ENCODE results near the gene COA3. TPM values are rescaled to one million over a fixed set of nuclear protein-coding genes. Genes with fewer than 3 reads are reported as not detected.

COA3 gene
- total and polyA plus RNA-seq, 2 experiments from 2014 or later = 84.1 to 275 TPM

GRCh38 chr17:42797067-42798007 lies 1.2 kb downstream of the COA3 start:
- Histone ChIP-seq H3K4me1 (ENCODE audit: low read depth) (no peaks in the 10 kb centered on the region), H3K27ac (no peak overlapping the region), H3K4me3 (peak overlapping the region; percentile 72), H3K36me3 (no peaks in the 10 kb centered on the region), H3K27me3 (peaks cover 4% of the 10 kb centered on the region), H3K9me3 (ENCODE audit: low read depth) (no peaks in the 10 kb centered on the region)
- no peak for TF ChIP-seq CTCF (IDR thresholded peaks at IDR 0.05; ENCODE audit: low read depth, low read length)
- no peak for DNase-seq (ENCODE audit: low read depth in 1 of 2, low spot score in 1 of 2)

- H3K27me3 ChIP-seq = no peaks in the 10 kb centered on the region
- no peak for DNase-seq (ENCODE audit: low read depth in 1 of 2, low spot score in 1 of 2)
- H3K36me3 ChIP-seq = no peaks in the 10 kb centered on the region
- TF ChIP-seq CTCF (IDR thresholded peaks at IDR 0.05; ENCODE audit: low read depth, low read length) = no peak
- H3K4me3 ChIP-seq = no peak overlapping the region
- H3K9me3 ChIP-seq (ENCODE audit: low read depth) = no peaks in the 10 kb centered on the region
- H3K4me1 ChIP-seq (ENCODE audit: low read depth) = no peaks in the 10 kb centered on the region
- H3K27ac ChIP-seq = no peak overlapping the region
These were observed 2.3 kb downstream of the COA3 start for GRCh38 chr17:42796066-42796758.

GRCh38 chr17:42795465-42795864 lies 3.0 kb downstream of the COA3 start:
- H3K4me3 ChIP-seq = no peak overlapping the region
- no peaks in the 10 kb centered on the region for H3K9me3 ChIP-seq (ENCODE audit: low read depth)
- H3K27me3 ChIP-seq = no peaks in the 10 kb centered on the region
- no peak for DNase-seq (ENCODE audit: low read depth in 1 of 2, low spot score in 1 of 2)
- H3K4me1 ChIP-seq (ENCODE audit: low read depth) = no peaks in the 10 kb centered on the region
- TF ChIP-seq CTCF (IDR thresholded peaks at IDR 0.05; ENCODE audit: low read depth, low read length) = no peak
- no peaks in the 10 kb centered on the region for H3K36me3 ChIP-seq
- H3K27ac ChIP-seq = no peak overlapping the region

- no peak for TF ChIP-seq CTCF (IDR thresholded peaks at IDR 0.05; ENCODE audit: low read depth, low read length)
- H3K27ac ChIP-seq = no peak overlapping the region
- H3K4me1 ChIP-seq (ENCODE audit: low read depth) = no peaks in the 10 kb centered on the region
- H3K9me3 ChIP-seq (ENCODE audit: low read depth) = no peaks in the 10 kb centered on the region
- H3K27me3 ChIP-seq = no peaks in the 10 kb centered on the region
- no peak overlapping the region for H3K4me3 ChIP-seq
- H3K36me3 ChIP-seq = no peaks in the 10 kb centered on the region
- no peak for DNase-seq (ENCODE audit: low read depth in 1 of 2, low spot score in 1 of 2)
These were observed 3.4 kb downstream of the COA3 start for GRCh38 chr17:42795061-42795460.

- Histone ChIP-seq H3K27ac (no peak overlapping the region), H3K4me1 (ENCODE audit: low read depth) (no peaks in the 10 kb centered on the region), H3K9me3 (ENCODE audit: low read depth) (no peaks in the 10 kb centered on the region), H3K27me3 (no peaks in the 10 kb centered on the region), H3K36me3 (no peaks in the 10 kb centered on the region), H3K4me3 (no peak overlapping the region)
- DNase-seq (ENCODE audit: low read depth in 1 of 2, low spot score in 1 of 2) = no peak
- TF ChIP-seq CTCF (IDR thresholded peaks at IDR 0.05; ENCODE audit: low read depth, low read length) = no peak
These were observed 6.0 kb downstream of the COA3 start for GRCh38 chr17:42792545-42792944.
